ENCODE measurements around the gene ZNF610. TPM values are rescaled to one million over a fixed set of nuclear protein-coding genes. Genes with fewer than 3 reads are reported as not detected.

The ZNF610 gene
- total and polyA plus RNA-seq, 2 of the 13 experiments (the other 11 are each of a cell fraction or from before 2014, with no cell fraction given), result 0.32 to 0.69 TPM

- 26% methylated on average over 6 of the region's 6 CpGs for WGBS (ENCODE audit: low lambda C conversion rate)
- CTCF ChIA-PET (ENCODE audit: low intra/inter-chr PET ratio, low total read pairs), result no interaction called here
- POLR2A ChIA-PET, result no interaction called here
These were observed 9.1 kb downstream of the ZNF610 start for GRCh38 chr19:52345162-52345561.

More at GRCh38 chr19:52345162-52345561, 9.1 kb downstream of the ZNF610 start:
- intact Hi-C loops (cut with micrococcal nuclease; ENCODE audit: unreplicated experiment) (no loop called here), in situ Hi-C loops (cut with HindIII; ENCODE audit: extremely low pct_ligation_motif_present, low pct_unique_long_range_greater_than_20kb) (no loop called here)
- H3K36me3 ChIP-seq (replicated peaks in 1 of 2; ENCODE audit: control insufficient read depth in 1 of 2, insufficient read depth in 2 of 2, low read length in 2 of 2), result no peaks in the 10 kb centered on the region
- H3K9ac ChIP-seq (ENCODE audit: insufficient read depth, low read depth, low read length), result no peak overlapping the region
- DNase-seq (ENCODE audit: low spot score) (no peak), FAIRE-seq (no peak), ATAC-seq (no peak)
- peaks cover 68% of the 10 kb centered on the region for H3K9me3 ChIP-seq (ENCODE audit: low read length)
- H3K4me3 ChIP-seq (replicated peaks in 1 of 3; ENCODE audit: insufficient read depth in 1 of 3, low read depth in 2 of 3, low read length in 3 of 3), result no peak overlapping the region
- H3K79me2 ChIP-seq (ENCODE audit: insufficient read depth, low read length), result no peaks in the 10 kb centered on the region
- BruUV-seq (replicated peaks), result no TSS peak
- H3K4me2 ChIP-seq (ENCODE audit: low read depth, low read length), result no peak overlapping the region
- no peaks in the 10 kb centered on the region for H3K4me1 ChIP-seq (ENCODE audit: insufficient read depth, low read length)
- TF ChIP-seq AHR (CRISPR knock-in tag; IDR thresholded peaks at IDR 0.05) (no peak), ZNF773 (CRISPR knock-in tag; IDR thresholded peaks at IDR 0.05; ENCODE audit: borderline replicate concordance) (no peak), ZSCAN25 (CRISPR knock-in tag; IDR thresholded peaks at IDR 0.05) (no peak), FOXP1 (IDR thresholded peaks at IDR 0.05) (no peak), FOXP1 (CRISPR knock-in tag; IDR thresholded peaks at IDR 0.05) (no peak), DR1 (CRISPR knock-in tag; IDR thresholded peaks at IDR 0.05) (no peak), ZIK1 (CRISPR knock-in tag; IDR thresholded peaks at IDR 0.05; ENCODE audit: borderline replicate concordance, low read depth) (no peak), HDAC1 (CRISPR knock-in tag; IDR thresholded peaks at IDR 0.05) (no peak), ZNF180 (CRISPR knock-in tag; IDR thresholded peaks at IDR 0.05; ENCODE audit: borderline replicate concordance, low read depth) (no peak), ZNF75D (CRISPR knock-in tag; IDR thresholded peaks at IDR 0.05; ENCODE audit: borderline replicate concordance) (no peak), ZSCAN9 (CRISPR knock-in tag; IDR thresholded peaks at IDR 0.05; ENCODE audit: borderline replicate concordance) (no peak), NFE2L1 (CRISPR knock-in tag; IDR thresholded peaks at IDR 0.05; ENCODE audit: borderline replicate concordance) (no peak), ATF7 (IDR thresholded peaks at IDR 0.05) (peak; percentile 97), ATF7 (CRISPR knock-in tag; IDR thresholded peaks at IDR 0.05) (no peak), CREB1 (IDR thresholded peaks at IDR 0.05) (peak; percentile 95), CREB1 (CRISPR knock-in tag; IDR thresholded peaks at IDR 0.05) (no peak), U2AF1 (optimal IDR thresholded peaks at IDR 0.05; ENCODE audit: low read depth, low read length) (no peak), HNF1A (IDR thresholded peaks at IDR 0.05; ENCODE audit: low read depth) (no peak), HNF1A (CRISPR knock-in tag; IDR thresholded peaks at IDR 0.05; ENCODE audit: borderline replicate concordance) (no peak), ZBTB7B (CRISPR knock-in tag; IDR thresholded peaks at IDR 0.05) (no peak), HOXD1 (CRISPR knock-in tag; IDR thresholded peaks at IDR 0.05) (no peak)
- H3K27ac ChIP-seq (ENCODE audit: extremely low read length, insufficient read depth, low read length), result no peak overlapping the region
- H4K20me1 ChIP-seq (ENCODE audit: insufficient read depth, low read length), result no peaks in the 10 kb centered on the region
- H2AFZ ChIP-seq (ENCODE audit: low read length), result no peak overlapping the region
- H3K27me3 ChIP-seq (ENCODE audit: control insufficient read depth in 1 of 2, insufficient read depth in 2 of 2, low read length in 2 of 2), result no peaks in the 10 kb centered on the region

All from HepG2 (cell line).